Activated CD8-positive, alpha-beta memory T cell treated with anti-CD3 and anti-CD28 coated beads for 1 hour (primary cell): Measurements from ENCODE around the gene GNA15.
A peak's percentile ranks its signal among the peaks of the same experiment; 100 is the strongest.
"Not testable (repeated sequence)": the region's sequence is repeated elsewhere in the genome, so short reads cannot be mapped to it uniquely, and the experiment has no call there.

ENCODE experiments used
- DNase-seq, 2 donors: peaks; one replicate each; pipeline ENCODE4 v3.0.0-alpha.2; 2020; ENCODE audit warnings: low read depth in 1 of 2; ENCODE audit errors: extremely low read depth in 1 of 2

The GNA15 gene

GRCh38 chr19:3135961-3136683 is at the start of gene GNA15:
Gene GNA15, plus strand, starts transcription at chr19:3136033. Its CDS starts 418 bp downstream, at chr19:3136451.
- DNase-seq, result no peak

GRCh38 chr19:3087769-3088168 is 48.1 kb upstream of the GNA15 start:
- no peak for DNase-seq

- DNase-seq, result not testable (repeated sequence)
Measured at GRCh38 chr19:3089299-3089855, 46.5 kb upstream of the GNA15 start.

- no peak for DNase-seq
Measured at GRCh38 chr19:3094601-3095440, 41.0 kb upstream of the GNA15 start.

- DNase-seq, result peak in 1 of 2 donors; percentile 60
Measured at GRCh38 chr19:3095441-3096191, 40.2 kb upstream of the GNA15 start.

- no peak for DNase-seq
Measured at GRCh38 chr19:3096267-3096901, 39.4 kb upstream of the GNA15 start.

GRCh38 chr19:3096902-3097326 is 38.9 kb upstream of the GNA15 start:
- DNase-seq, result no peak

GRCh38 chr19:3097442-3097871 is 38.4 kb upstream of the GNA15 start:
- no peak for DNase-seq

- DNase-seq, result no peak
Measured at GRCh38 chr19:3098141-3098514, 37.7 kb upstream of the GNA15 start.

GRCh38 chr19:3098515-3099346 is 37.1 kb upstream of the GNA15 start:
- DNase-seq, result no peak

- no peak for DNase-seq
Measured at GRCh38 chr19:3099347-3100145, 36.3 kb upstream of the GNA15 start.

- DNase-seq, result no peak
Measured at GRCh38 chr19:3100331-3100730, 35.5 kb upstream of the GNA15 start.

GRCh38 chr19:3100747-3101730 is 34.8 kb upstream of the GNA15 start:
- DNase-seq, result no peak

GRCh38 chr19:3102239-3103140 is 33.3 kb upstream of the GNA15 start:
- DNase-seq, result no peak

GRCh38 chr19:3104708-3104983 is 31.2 kb upstream of the GNA15 start:
- no peak for DNase-seq

- no peak for DNase-seq
Measured at GRCh38 chr19:3105641-3106508, 30.0 kb upstream of the GNA15 start.
